Activated CD4-positive, alpha-beta T cell treated with anti-CD3 and anti-CD28 coated beads for 24 hours (primary cell): Measurements from ENCODE around the gene ATP2B2.
A peak's percentile ranks its signal among the peaks of the same experiment; 100 is the strongest.

Source experiments
- DNase-seq, 2 donors: peaks; one replicate each; pipeline ENCODE4 v3.0.0-alpha.2; 2020; ENCODE audit warnings: low read depth in 2 of 2

The ATP2B2 gene

GRCh38 chr3:10428406-10429091 lies 76.8 kb downstream of the ATP2B2 start:
- no peak for DNase-seq

- DNase-seq = no peak
Observed at GRCh38 chr3:10426346-10427220, 78.8 kb downstream of the ATP2B2 start.

GRCh38 chr3:10423171-10423882 lies 82.1 kb downstream of the ATP2B2 start:
- no peak for DNase-seq

GRCh38 chr3:10421996-10422395 lies 83.4 kb downstream of the ATP2B2 start:
- no peak for DNase-seq

GRCh38 chr3:10420745-10421475 lies 84.5 kb downstream of the ATP2B2 start:
- no peak for DNase-seq

- DNase-seq = peak; percentile 14 to 15
Observed at GRCh38 chr3:10419637-10420232, 85.7 kb downstream of the ATP2B2 start.

- no peak for DNase-seq
Observed at GRCh38 chr3:10417847-10418246, 87.5 kb downstream of the ATP2B2 start.

- no peak for DNase-seq
Observed at GRCh38 chr3:10416730-10417300, 88.6 kb downstream of the ATP2B2 start.

GRCh38 chr3:10413041-10413440 lies 92.3 kb downstream of the ATP2B2 start:
- no peak for DNase-seq

GRCh38 chr3:10411598-10412332 lies 93.6 kb downstream of the ATP2B2 start:
- DNase-seq = no peak

GRCh38 chr3:10410383-10411002 lies 94.9 kb downstream of the ATP2B2 start:
- DNase-seq = no peak

- DNase-seq = no peak
Observed at GRCh38 chr3:10408680-10409079, 96.7 kb downstream of the ATP2B2 start.

GRCh38 chr3:10407361-10407760 lies 98.0 kb downstream of the ATP2B2 start:
- DNase-seq = no peak

- DNase-seq = no peak
Observed at GRCh38 chr3:10406414-10406813, 99.0 kb downstream of the ATP2B2 start.

GRCh38 chr3:10405816-10406215 lies 99.6 kb downstream of the ATP2B2 start:
- DNase-seq = no peak

GRCh38 chr3:10404876-10405275 lies 100.5 kb downstream of the ATP2B2 start:
- DNase-seq = no peak

- no peak for DNase-seq
Observed at GRCh38 chr3:10404377-10404776, 101.0 kb downstream of the ATP2B2 start.

- no peak for DNase-seq
Observed at GRCh38 chr3:10401990-10402761, 103.2 kb downstream of the ATP2B2 start.
